Activated CD4-positive, alpha-beta T cell treated with anti-CD3 and anti-CD28 coated beads, Interleukin-2, amount 50 U/mL, for 4 hours (primary cell): Measurements from ENCODE around the gene ASTN2.
"Not testable (repeated sequence)": the region's sequence is repeated elsewhere in the genome, so short reads cannot be mapped to it uniquely, and the experiment has no call there.

Experiments used
- DNase-seq, 2 experiments: peaks; one replicate each; pipeline ENCODE4 v3.0.0-alpha.2; 2020

ASTN2 gene

GRCh38 chr9:116717150-116717549 lies 697.7 kb downstream of the ASTN2 start:
- DNase-seq, result no peak

DNA sequence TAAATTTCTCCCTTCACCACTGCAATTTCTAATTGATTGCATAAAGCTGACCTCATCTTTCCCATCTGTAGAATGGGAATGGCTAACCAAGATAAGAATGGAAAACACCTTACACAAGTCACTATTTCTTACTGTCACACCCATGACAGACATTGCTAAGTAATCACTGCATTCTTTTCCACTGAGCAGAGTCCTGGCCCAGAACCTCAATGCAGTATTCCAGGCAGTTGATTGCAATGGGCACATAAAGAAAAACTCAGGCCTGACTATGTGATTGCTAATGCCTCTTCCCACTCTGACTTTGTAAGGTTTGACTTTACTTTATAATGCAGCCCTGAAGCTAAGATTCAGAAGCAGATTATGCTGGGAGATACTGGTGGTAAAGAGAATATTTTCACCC lies 698.4 kb downstream of the ASTN2 start:
- no peak for DNase-seq

DNA sequence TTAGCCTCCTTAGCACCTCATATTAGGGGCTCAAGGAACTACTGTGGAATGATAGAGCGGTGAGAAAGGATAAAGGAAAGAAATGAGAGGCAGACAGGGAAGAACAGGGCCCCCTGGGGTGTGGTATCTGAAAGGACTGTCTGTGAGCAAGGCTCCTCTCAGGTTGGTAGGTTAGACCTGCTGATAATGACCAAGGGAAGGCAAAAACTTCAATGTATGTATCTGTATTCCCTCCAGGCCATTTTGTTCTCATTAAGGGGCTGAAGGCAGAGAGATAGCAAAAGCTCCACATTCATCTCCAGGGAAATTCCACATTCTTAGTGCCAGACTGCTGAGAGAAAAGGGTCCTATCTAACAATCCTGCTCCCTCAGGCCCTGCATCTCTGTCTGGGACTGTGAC lies 699.1 kb downstream of the ASTN2 start:
- no peak for DNase-seq

DNA sequence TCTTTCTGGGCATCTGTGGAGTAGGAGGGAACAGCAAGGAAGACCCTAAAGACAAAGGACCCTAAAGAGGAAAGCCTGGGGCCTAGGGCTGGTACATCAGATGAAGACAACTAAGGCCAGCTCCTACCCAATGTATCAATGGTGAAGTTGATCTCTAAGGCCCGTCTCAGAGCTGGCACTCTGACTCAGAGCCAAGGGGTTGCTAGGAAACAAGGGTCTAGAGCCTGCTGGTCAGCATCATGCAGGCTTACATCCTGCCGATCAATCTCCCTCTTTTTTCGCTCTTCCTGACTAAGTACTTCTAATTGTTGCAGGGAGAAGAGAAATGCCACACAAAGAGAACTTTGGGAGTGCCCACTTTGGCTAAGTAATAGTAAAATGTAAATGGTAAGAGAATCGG lies 701.6 kb downstream of the ASTN2 start:
- DNase-seq, result no peak

- DNase-seq, result no peak
These were observed 702.1 kb downstream of the ASTN2 start for GRCh38 chr9:116712781-116713180.

GRCh38 chr9:116706310-116707290 lies 708.3 kb downstream of the ASTN2 start:
- no peak for DNase-seq

DNA sequence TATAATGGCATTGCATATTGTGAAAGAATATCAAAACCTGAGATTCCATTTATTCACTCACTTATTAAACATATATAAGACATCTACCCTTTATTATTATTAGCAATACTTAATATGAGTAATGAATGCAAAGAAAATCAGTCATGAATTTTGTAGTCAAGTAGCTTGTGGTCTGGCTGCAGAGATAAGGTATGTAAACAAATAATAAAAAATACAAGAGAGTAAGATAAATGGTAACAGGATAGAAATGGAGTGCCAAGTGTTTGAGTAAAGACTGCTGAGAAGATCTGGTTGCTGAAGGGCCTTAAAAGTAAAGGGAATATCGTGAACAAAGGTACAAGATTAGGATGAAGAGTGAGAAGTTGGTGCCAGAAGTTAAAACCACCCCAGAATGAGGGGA lies 709.3 kb downstream of the ASTN2 start:
- no peak for DNase-seq

DNA sequence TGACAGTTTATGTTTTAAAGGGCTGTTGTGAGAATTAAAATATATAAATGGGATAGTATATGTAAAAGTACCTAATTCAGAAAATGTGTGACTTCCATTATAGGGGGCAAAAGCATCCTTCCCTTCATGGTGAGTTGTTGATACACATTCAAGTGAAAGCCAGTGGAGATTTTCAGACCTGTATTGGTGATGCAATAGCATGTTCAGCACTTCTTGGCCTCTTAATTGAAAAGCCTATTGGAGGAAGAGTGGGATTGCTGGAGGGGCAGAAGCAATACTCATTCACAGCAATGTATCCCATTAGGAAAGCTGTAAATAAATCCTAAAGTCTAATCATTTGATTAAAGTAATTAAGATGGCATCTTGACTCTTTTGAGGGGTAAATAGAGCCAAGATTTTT lies 710.4 kb downstream of the ASTN2 start:
- DNase-seq, result no peak

- DNase-seq, result no peak
These were observed 711.2 kb downstream of the ASTN2 start for GRCh38 chr9:116703634-116704033.

GRCh38 chr9:116701940-116702642 lies 712.8 kb downstream of the ASTN2 start:
- no peak for DNase-seq

GRCh38 chr9:116700882-116701865 lies 713.7 kb downstream of the ASTN2 start:
- DNase-seq, result no peak

- no peak for DNase-seq
These were observed 714.6 kb downstream of the ASTN2 start for GRCh38 chr9:116700279-116700678.

DNA sequence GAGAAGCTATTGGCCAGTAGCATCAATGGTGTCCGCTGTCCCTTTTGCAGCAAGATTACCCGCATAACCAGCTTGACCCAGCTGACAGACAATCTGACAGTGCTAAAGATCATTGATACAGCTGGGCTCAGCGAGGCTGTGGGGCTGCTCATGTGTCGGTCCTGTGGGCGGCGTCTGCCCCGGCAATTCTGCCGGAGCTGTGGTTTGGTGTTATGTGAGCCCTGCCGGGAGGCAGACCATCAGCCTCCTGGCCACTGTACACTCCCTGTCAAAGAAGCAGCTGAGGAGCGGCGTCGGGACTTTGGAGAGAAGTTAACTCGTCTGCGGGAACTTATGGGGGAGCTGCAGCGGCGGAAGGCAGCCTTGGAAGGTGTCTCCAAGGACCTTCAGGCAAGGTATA lies 717.0 kb downstream of the ASTN2 start:
- DNase-seq, result no peak

DNA sequence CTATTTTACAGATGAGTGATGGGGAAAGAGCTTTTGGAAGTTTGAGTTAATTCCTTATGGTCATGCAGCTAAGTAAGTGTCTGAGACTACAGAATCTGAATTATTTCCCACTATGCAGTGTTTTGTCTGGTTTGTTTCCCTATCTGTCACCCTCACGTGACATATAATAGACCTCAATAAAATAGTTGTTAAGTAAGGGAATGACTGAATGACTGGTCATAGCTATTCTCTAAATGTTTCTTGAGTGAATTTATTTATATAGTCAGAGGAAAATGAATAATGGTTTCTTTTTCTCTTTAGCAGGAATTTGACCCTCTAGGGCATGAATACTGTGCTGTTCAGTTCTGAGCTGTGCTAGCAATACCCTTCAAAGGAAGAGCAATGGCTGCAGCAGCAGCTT lies 717.5 kb downstream of the ASTN2 start:
- no peak for DNase-seq

DNA sequence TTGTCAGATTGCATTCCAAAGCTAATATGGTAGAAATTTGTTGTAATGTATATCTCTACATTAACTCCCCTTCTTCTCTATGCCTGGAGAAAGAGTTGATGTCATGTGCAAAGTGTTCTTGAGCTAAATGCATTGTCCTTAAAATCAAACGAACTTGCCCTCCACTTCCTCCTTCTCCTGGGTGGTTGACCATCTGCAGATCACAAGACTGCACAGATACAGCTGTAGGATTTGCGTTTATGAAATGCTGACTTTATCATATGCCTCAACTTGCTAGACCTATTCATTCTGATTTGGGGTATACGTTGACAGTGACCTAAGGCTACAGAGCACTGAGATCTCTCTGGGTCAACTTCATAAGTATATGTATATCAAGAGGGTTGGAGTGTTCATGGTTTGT lies 719.4 kb downstream of the ASTN2 start:
- DNase-seq, result no peak

DNA sequence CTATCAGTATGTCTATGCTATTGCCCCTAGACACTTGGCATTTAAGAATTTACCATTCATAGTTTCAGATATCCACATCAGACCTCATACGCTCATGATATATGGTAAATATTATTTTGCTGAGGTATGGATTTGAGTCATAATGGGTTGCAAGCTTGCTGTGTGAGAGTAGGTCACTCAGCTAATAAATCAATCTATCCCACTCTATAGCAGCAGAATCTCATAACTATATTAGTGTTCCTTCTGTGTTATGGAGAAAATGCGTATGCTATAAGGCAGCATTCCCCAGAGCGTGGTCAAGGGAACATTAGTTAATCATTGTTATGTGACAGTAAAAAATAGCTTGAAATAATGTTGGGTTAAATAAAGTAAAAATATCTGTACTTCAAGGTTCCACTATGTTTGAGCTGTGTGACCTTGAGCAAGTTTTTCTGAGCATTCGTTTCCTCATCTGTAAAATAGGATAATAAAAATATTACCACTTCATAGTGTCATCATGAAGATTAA lies 720.0 kb downstream of the ASTN2 start:
- no peak for DNase-seq

- no peak for DNase-seq
These were observed 721.6 kb downstream of the ASTN2 start for GRCh38 chr9:116693233-116693731.

DNA sequence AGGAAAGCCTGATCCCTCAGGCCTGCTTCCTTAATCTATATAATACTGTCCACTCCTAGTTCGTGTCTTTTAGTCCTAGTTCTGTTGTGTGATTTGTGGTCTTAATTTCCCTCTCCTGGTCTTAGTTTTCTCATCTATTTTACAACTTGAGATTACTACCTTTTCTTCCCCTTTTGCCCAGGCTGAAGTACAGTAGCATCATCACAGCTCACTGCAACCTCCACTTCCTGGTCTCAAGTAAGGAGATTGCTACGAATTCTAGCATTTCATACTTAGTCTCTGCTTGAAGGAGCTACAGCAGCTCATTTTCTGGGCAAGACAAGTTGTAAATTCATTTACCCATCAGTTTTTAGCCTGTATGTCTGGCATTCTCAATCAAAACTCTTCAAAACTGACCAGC lies 722.2 kb downstream of the ASTN2 start:
- DNase-seq, result no peak

GRCh38 chr9:116691607-116692006 lies 723.2 kb downstream of the ASTN2 start:
- DNase-seq, result no peak

GRCh38 chr9:116690805-116691204 lies 724.1 kb downstream of the ASTN2 start:
- DNase-seq, result not testable (repeated sequence)

DNA sequence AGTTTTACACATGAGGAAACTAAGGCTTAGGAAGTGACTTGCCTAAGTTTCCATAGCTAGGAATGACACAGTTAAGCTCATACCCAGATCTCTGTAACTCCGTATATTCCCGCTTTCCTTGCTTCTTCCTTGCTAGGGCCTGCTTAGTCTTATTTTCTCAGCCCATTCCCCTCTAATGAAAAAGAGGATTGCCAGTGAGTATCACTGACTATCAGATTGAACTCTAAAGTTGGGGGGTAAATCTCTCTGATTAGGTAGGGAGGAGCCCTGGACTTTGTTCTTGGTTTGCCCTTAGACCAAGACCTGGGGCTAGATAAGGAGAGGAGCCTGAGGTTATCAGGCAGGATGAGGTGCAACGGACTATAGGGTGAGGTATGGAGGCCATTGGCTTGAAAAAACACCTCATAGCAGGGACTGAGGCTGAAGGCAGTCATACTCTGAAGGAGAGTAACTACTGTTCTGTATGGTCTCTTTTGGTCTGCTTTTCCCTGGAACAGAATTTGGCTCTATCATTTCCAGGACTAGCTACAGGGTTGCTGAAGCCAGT lies 725.3 kb downstream of the ASTN2 start:
- DNase-seq, result no peak

GRCh38 chr9:116688806-116689485 lies 725.9 kb downstream of the ASTN2 start:
- no peak for DNase-seq
